IMR-90 (cell line): ENCODE measurements around the gene IFIT3. TPM values are rescaled to one million over a fixed set of nuclear protein-coding genes. Genes with fewer than 3 reads are reported as not detected.

ENCODE experiments used
- ATAC-seq: fragments of 200-7000 bp; cut with Tn5 transposase; 2 replicates; pipeline ENCODE4 v1.9.1; 2020; ENCODE audit warnings: low read depth, mild to moderate bottlenecking, moderate library complexity
- BruUV-seq: library from RNA; stranded (reverse); fragments of 400-500 nt; replicated peaks from 2 replicates; lab custom pipeline; 2021; lab: Mats Ljungman, UMichigan
- CTCF ChIA-PET: fragments of 300-600 bp; formaldehyde crosslinking; extraction: SDS; loops from one replicate; lab custom pipeline; 2021; ENCODE audit warnings: antibody characterized with exemption; lab: Yijun Ruan, JAX
- POLR2A ChIA-PET: fragments of 300-600 bp; sonication (Branson Sonifier 250); formaldehyde crosslinking; loops from one replicate; lab custom pipeline; 2022; ENCODE audit warnings: antibody characterized with exemption; ENCODE audit not compliant: unreplicated experiment; lab: Charles Lee
- DNase-seq: peaks from one replicate; pipeline ENCODE4 v3.0.0; 2013
- H2AFZ ChIP-seq: replicated peaks from 2 replicates; pipeline ENCODE3; 2013; ENCODE audit warnings: low read length, mild to moderate bottlenecking; ENCODE audit not compliant: poor library complexity
- H2AK5ac ChIP-seq: 2 replicates; pipeline ENCODE4 v1.6.1; 2013; ENCODE audit warnings: low read depth, low read length, inconsistent platforms
- H2AK9ac ChIP-seq: replicated peaks from 2 replicates; pipeline ENCODE3; 2013; ENCODE audit warnings: mild to moderate bottlenecking, low read depth, low read length, moderate library complexity; ENCODE audit not compliant: poor library complexity
- H2BK120ac ChIP-seq: 2 replicates; pipeline ENCODE4 v1.6.1; 2013; ENCODE audit warnings: low read depth, low read length, inconsistent platforms
- H2BK15ac ChIP-seq: 3 replicates; pipeline ENCODE4 v1.6.1; 2013; ENCODE audit warnings: low read depth, low read length, inconsistent platforms
- H2BK20ac ChIP-seq: 2 replicates; pipeline ENCODE4 v1.6.1; 2013; ENCODE audit warnings: low read depth, mild to moderate bottlenecking, inconsistent platforms, low read length, moderate library complexity
- H2BK5ac ChIP-seq: 2 replicates; pipeline ENCODE4 v1.6.1; 2013; ENCODE audit warnings: mild to moderate bottlenecking, low read depth, low read length, inconsistent platforms; ENCODE audit not compliant: poor library complexity, severe bottlenecking
- H3K14ac ChIP-seq: replicated peaks from 2 replicates; pipeline ENCODE4 v1.6.1; 2013; ENCODE audit warnings: low read depth, low read length, inconsistent platforms
- H3K18ac ChIP-seq: 2 replicates; pipeline ENCODE4 v1.6.1; 2013; ENCODE audit warnings: low read depth, low read length, control low read depth
- H3K23ac ChIP-seq: 2 replicates; pipeline ENCODE4 v1.6.1; 2013; ENCODE audit warnings: low read depth, low read length, inconsistent platforms
- H3K27ac ChIP-seq: 2 replicates; pipeline ENCODE4 v1.5.1; 2013; ENCODE audit warnings: mild to moderate bottlenecking, control low read depth, low read length; ENCODE audit not compliant: insufficient read depth
- H3K27me3 ChIP-seq: 2 replicates; pipeline ENCODE4 v1.6.1; 2013; ENCODE audit warnings: low read length; ENCODE audit not compliant: control insufficient read depth, insufficient read depth
- H3K36me3 ChIP-seq: 2 replicates; pipeline ENCODE4 v1.6.1; 2013; ENCODE audit warnings: low read length, mixed read lengths; ENCODE audit not compliant: control insufficient read depth, insufficient read depth
- H3K4ac ChIP-seq: 2 replicates; pipeline ENCODE4 v1.6.1; 2013; ENCODE audit warnings: low read depth, low read length, inconsistent platforms
- H3K4me1 ChIP-seq: 2 replicates; pipeline ENCODE4 v1.6.1; 2013; ENCODE audit warnings: low read length, mixed read lengths; ENCODE audit not compliant: control insufficient read depth, insufficient read depth
- H3K4me2 ChIP-seq: 2 replicates; pipeline ENCODE4 v1.6.1; 2013; ENCODE audit warnings: low read depth, mild to moderate bottlenecking, control low read depth, low read length, moderate library complexity
- H3K4me3 ChIP-seq: 2 replicates; pipeline ENCODE4 v1.5.1; 2013; ENCODE audit warnings: low read depth, mild to moderate bottlenecking, control low read depth, low read length, moderate library complexity; ENCODE audit not compliant: insufficient read depth
- H3K56ac ChIP-seq: 2 replicates; pipeline ENCODE4 v1.6.1; 2013; ENCODE audit warnings: low read length, inconsistent platforms; ENCODE audit not compliant: insufficient read depth; ENCODE audit errors: extremely low read depth
- H3K79me1 ChIP-seq, 2 experiments: 2 replicates each; pipeline ENCODE4 v1.6.1; 2013; ENCODE audit warnings: low read length in 2 of 2, inconsistent platforms in 1 of 2, low read depth in 1 of 2
- H3K9ac ChIP-seq: 2 replicates; pipeline ENCODE4 v1.6.1; 2013; ENCODE audit warnings: low read depth, low read length, control low read depth
- H3K9me1 ChIP-seq: 2 replicates; pipeline ENCODE4 v1.6.1; 2013; ENCODE audit warnings: low read length, inconsistent platforms; ENCODE audit not compliant: insufficient read depth
- H3K9me3 ChIP-seq: 2 replicates; pipeline ENCODE4 v1.6.1; 2013; ENCODE audit warnings: low read length; ENCODE audit not compliant: control insufficient read depth, insufficient read depth
- H4K20me1 ChIP-seq: 2 replicates; pipeline ENCODE4 v1.6.1; 2013; ENCODE audit warnings: low read length, inconsistent platforms; ENCODE audit not compliant: insufficient read depth
- H4K5ac ChIP-seq: 2 replicates; pipeline ENCODE4 v1.6.1; 2013; ENCODE audit warnings: mild to moderate bottlenecking, low read depth, low read length, control low read depth
- H4K8ac ChIP-seq, 2 experiments: 2 replicates each; pipeline ENCODE4 v1.6.1; 2013; ENCODE audit warnings: low read depth in 2 of 2, low read length in 2 of 2, control low read depth in 1 of 2, inconsistent platforms in 1 of 2
- H4K91ac ChIP-seq: 2 replicates; pipeline ENCODE4 v1.6.1; 2013; ENCODE audit warnings: low read depth, low read length, inconsistent platforms; ENCODE audit not compliant: insufficient read depth
- CTCF ChIP-seq: conservative IDR thresholded peaks from 2 replicates; pipeline ENCODE4 v1.5.1; 2012; ENCODE audit warnings: mild to moderate bottlenecking, low read depth, low read length, improper control_type of control experiment
- ELK1 ChIP-seq: fragments of 150-350 bp; IDR thresholded peaks from 2 replicates; pipeline ENCODE4 v1.6.1; 2016; ENCODE audit warnings: low read depth, mild to moderate bottlenecking, low read length, moderate library complexity, borderline replicate concordance
- MAFK ChIP-seq: IDR thresholded peaks from 2 replicates; pipeline ENCODE4 v1.6.1; 2012; ENCODE audit warnings: low read depth, low read length, improper control_type of control experiment
- MAZ ChIP-seq: IDR thresholded peaks from 2 replicates; pipeline ENCODE4 v1.6.1; 2012; ENCODE audit warnings: low read depth, mild to moderate bottlenecking, low read length, improper control_type of control experiment, moderate library complexity, borderline replicate concordance
- MXI1 ChIP-seq: IDR thresholded peaks from 2 replicates; pipeline ENCODE4 v1.6.1; 2012; ENCODE audit warnings: low read depth, mild to moderate bottlenecking, low read length, moderate library complexity, borderline replicate concordance
- POLR2A ChIP-seq: IDR thresholded peaks from 2 replicates; pipeline ENCODE4 v1.6.1; 2012; ENCODE audit warnings: mild to moderate bottlenecking, low read depth, low read length
- WGBS, 2 experiments: methylation state at CpG; one replicate each; pipeline versions ENCODE4 v1.1.5 to v1.1.7; 2013; ENCODE audit warnings: missing lambda C conversion rate in 2 of 2; ENCODE audit not compliant: insufficient read length in 1 of 2; ENCODE audit errors: extremely low coverage in 2 of 2; 5-methylcytosine and 5-hydroxymethylcytosine counted together
- dilution Hi-C: fragments of 300-500 bp; cut with HindIII; formaldehyde crosslinking; loops from one replicate; pipeline ENCODE4 v1.14.3; 2018; ENCODE audit warnings: low sequenced_read_pairs; ENCODE audit not compliant: unreplicated experiment
- in situ Hi-C: fragments of 300-500 bp; cut with MboI; formaldehyde crosslinking; loops from 3 replicates; pipeline ENCODE4 v1.14.3; 2019; ENCODE audit warnings: low sequenced_read_pairs, inconsistent platforms, mixed read lengths
- intact Hi-C: fragments of 100-400 bp; cut with micrococcal nuclease; formaldehyde crosslinking; loops from 2 replicates; pipeline ENCODE4 v1.10.0; 2022
- polyA plus RNA-seq, 3 experiments: library from polyadenylated mRNA; depleted of rRNA; stranded (reverse); fragments of >200 nt; gene quantifications; 2 replicates each; pipeline ENCODE4 v1.2.3, GENCODE V29; 2012; ENCODE audit warnings: low replicate concordance in 1 of 3
- total RNA-seq: library from RNA; depleted of rRNA; stranded (reverse); fragments of >200 nt; gene quantifications from 2 replicates; pipeline ENCODE4 v1.2.3, GENCODE V29; 2012

IFIT3 gene
- total and polyA plus RNA-seq, 2 of the 4 experiments (the other 2 are of a cell fraction), result 3.5 to 7.3 TPM

GRCh38 chr10:89371987-89372386 is 44.2 kb downstream of the IFIT3 start:
- dilution Hi-C loops, result no loop called here
- peaks cover 9% of the 10 kb centered on the region for H3K4me1 ChIP-seq
- POLR2A ChIA-PET, result no interaction called here

More at GRCh38 chr10:89371987-89372386, 44.2 kb downstream of the IFIT3 start:
- intact Hi-C loops (no loop called here), in situ Hi-C loops (no loop called here)
- no peak overlapping the region for H2BK15ac ChIP-seq
- WGBS, 2 experiments, result 76% methylated on average over 3 of the region's 3 CpGs; no CpG with 5 or more reads in 1 of the 2 experiments
- H3K18ac ChIP-seq, result no peak overlapping the region
- H2AK5ac ChIP-seq, result no peak overlapping the region
- H2AFZ ChIP-seq, result no peak overlapping the region
- peaks cover 6% of the 10 kb centered on the region for H3K9me1 ChIP-seq
- H3K27ac ChIP-seq, result no peak overlapping the region
- no peak overlapping the region for H3K4ac ChIP-seq
- no peak for ATAC-seq
- H3K27me3 ChIP-seq, result no peaks in the 10 kb centered on the region
- no peak overlapping the region for H3K23ac ChIP-seq
- H3K4me2 ChIP-seq, result no peak overlapping the region
- no TSS peak for BruUV-seq
- no peak overlapping the region for H2BK20ac ChIP-seq
- H3K36me3 ChIP-seq, result no peaks in the 10 kb centered on the region
- no peak overlapping the region for H3K14ac ChIP-seq
- no peaks in the 10 kb centered on the region for H3K9me3 ChIP-seq
- peaks cover 8% of the 10 kb centered on the region; the same call in 1 of the 2 replicates for H4K20me1 ChIP-seq
- no peak overlapping the region for H2AK9ac ChIP-seq
- H3K79me1 ChIP-seq, result no peaks in the 10 kb centered on the region
- no peak overlapping the region for H2BK120ac ChIP-seq
- H4K5ac ChIP-seq, result no peak overlapping the region
- no peak overlapping the region for H2BK5ac ChIP-seq
- H3K4me3 ChIP-seq, result no peak overlapping the region
- H3K9ac ChIP-seq, result no peak overlapping the region
- CTCF ChIA-PET, result no interaction called here
- DNase-seq, result no peak
- H4K8ac ChIP-seq, result no peak overlapping the region
- no peak overlapping the region for H4K91ac ChIP-seq
- H3K56ac ChIP-seq, result no peak overlapping the region
- no peak for TF ChIP-seq POLR2A
- TF ChIP-seq MAFK, result no peak
- TF ChIP-seq CTCF, result no peak
- no peak for TF ChIP-seq MXI1
- TF ChIP-seq ELK1, result no peak
- no peak for TF ChIP-seq MAZ
